K562 (cell line): Measurements from ENCODE around the gene SCN2B. TPM values are rescaled to one million over a fixed set of nuclear protein-coding genes. Genes with fewer than 3 reads are reported as not detected.
A peak's percentile ranks its signal among the peaks of the same experiment; 100 is the strongest.

ENCODE experiments used
- ATAC-seq: fragments of 200-7000 bp; cut with Tn5 transposase; 3 replicates; pipeline ENCODE4 v1.9.1; 2020; ENCODE audit warnings: moderate library complexity
- BruUV-seq: library from RNA; stranded (reverse); fragments of 400-500 nt; replicated peaks from 2 replicates; lab custom pipeline; 2021; lab: Mats Ljungman, UMichigan
- CTCF ChIA-PET: fragments of 300-600 bp; formaldehyde crosslinking; extraction: SDS; loops from one replicate; lab custom pipeline; 2021; ENCODE audit warnings: low intra/inter-chr PET ratio; lab: Yijun Ruan, JAX
- POLR2A ChIA-PET: fragments of 300-600, 350-650 bp; sonication (Branson Sonifier 250); formaldehyde crosslinking; extraction: SDS; loops from one replicate; lab custom pipeline; 2021; ENCODE audit warnings: antibody characterized with exemption, inconsistent platforms; lab: Yijun Ruan, JAX
- DNase-seq, 4 experiments: peaks; one replicate each; pipeline versions ENCODE4 v3.0.0 to v3.0.0-alpha.2; 2011 to 2018; ENCODE audit warnings: low spot score in 3 of 4, mixed read lengths in 3 of 4; ENCODE audit errors: extremely low read depth in 1 of 4
- FAIRE-seq: peaks from 2 replicates; lab custom pipeline; 2011; peaks lifted over from hg19 to GRCh38; lab: Jason Lieb, UNC
- H2AFZ ChIP-seq: 2 replicates; pipeline ENCODE4 v1.6.0; 2011; ENCODE audit warnings: low read depth, low read length, control low read depth, inconsistent platforms
- H3K27ac ChIP-seq: fragments of 200-600 bp; 3 replicates; pipeline ENCODE4 v1.8.0; 2011; ENCODE audit warnings: low read depth, mild to moderate bottlenecking, control low read depth, inconsistent platforms, low read length, moderate library complexity, mixed read lengths; ENCODE audit errors: extremely low read depth
- H3K27me3 ChIP-seq, 2 experiments: fragments of 300-600 bp in 1 of 2; 2 replicates in 1 of 2; 3 replicates in 1 of 2; pipeline versions ENCODE4 v1.6.0 to v1.8.0; 2011; ENCODE audit warnings: inconsistent platforms in 2 of 2, low read length in 2 of 2, mild to moderate bottlenecking in 1 of 2, mixed read lengths in 1 of 2, moderate library complexity in 1 of 2; ENCODE audit not compliant: control insufficient read depth in 2 of 2, insufficient read depth in 2 of 2
- H3K36me3 ChIP-seq: fragments of 300-600 bp; 3 replicates; pipeline ENCODE4 v1.8.0; 2011; ENCODE audit warnings: mild to moderate bottlenecking, low read length, inconsistent platforms; ENCODE audit not compliant: control insufficient read depth, insufficient read depth
- H3K4me1 ChIP-seq, 2 experiments: fragments of 200-600 bp in 1 of 2; replicated peaks in 1 of 2; 2 replicates in 1 of 2; 3 replicates in 1 of 2; pipeline versions ENCODE4 v1.5.1 to v1.8.0; 2011; ENCODE audit warnings: inconsistent platforms in 2 of 2, low read length in 2 of 2, mild to moderate bottlenecking in 1 of 2, mixed read lengths in 1 of 2, moderate library complexity in 1 of 2; ENCODE audit not compliant: control insufficient read depth in 2 of 2, insufficient read depth in 2 of 2
- H3K4me2 ChIP-seq: 2 replicates; pipeline ENCODE4 v1.6.1; 2011; ENCODE audit warnings: low read length, control low read depth, inconsistent platforms, mixed read lengths; ENCODE audit not compliant: insufficient read depth
- H3K4me3 ChIP-seq: fragments of 200-600 bp; sonication (generic), shearing (Covaris generic); 2 replicates; pipeline ENCODE4 v1.5.1; 2016; ENCODE audit warnings: control low read depth, inconsistent platforms
- H3K79me2 ChIP-seq: fragments of 200-600 bp; 3 replicates; pipeline ENCODE4 v1.8.0; 2011; ENCODE audit warnings: low read length, inconsistent platforms; ENCODE audit not compliant: control insufficient read depth, insufficient read depth
- H3K9ac ChIP-seq, 2 experiments: 2 replicates each; pipeline versions ENCODE4 v1.6.0 to v1.6.1; 2011; ENCODE audit warnings: low read depth in 2 of 2, low read length in 2 of 2, control low read depth in 1 of 2, inconsistent platforms in 1 of 2, mild to moderate bottlenecking in 1 of 2, mixed read lengths in 1 of 2; ENCODE audit not compliant: insufficient read depth in 1 of 2
- H3K9me1 ChIP-seq: one replicate; pipeline ENCODE4 v1.6.0; 2011; ENCODE audit warnings: inconsistent platforms, mild to moderate bottlenecking, low read length, moderate library complexity; ENCODE audit not compliant: control insufficient read depth, insufficient read depth
- H3K9me3 ChIP-seq: replicated peaks from 2 replicates; pipeline ENCODE4 v1.5.1; 2011; ENCODE audit warnings: low read depth, low read length, inconsistent platforms; ENCODE audit not compliant: control insufficient read depth, insufficient read depth
- H4K20me1 ChIP-seq: replicated peaks from 2 replicates; pipeline ENCODE4 v1.6.1; 2011; ENCODE audit warnings: low read length, inconsistent platforms, mixed read lengths; ENCODE audit not compliant: control insufficient read depth, insufficient read depth
- BRD9 ChIP-seq: fragments of 450-650 bp; IDR thresholded peaks from 2 replicates; pipeline ENCODE4 v1.6.1; 2018; ENCODE audit warnings: low read depth; ENCODE audit not compliant: partially characterized antibody
- CC2D1A ChIP-seq: fragments of 450-650 bp; IDR thresholded peaks from 2 replicates; pipeline ENCODE4 v1.6.1; 2017; ENCODE audit warnings: mild to moderate bottlenecking
- GMEB1 ChIP-seq: fragments of 250-450 bp; sonication (Bioruptor Pico); IDR thresholded peaks from 2 replicates; pipeline ENCODE4 v1.4.0; 2020; ENCODE audit warnings: mild to moderate bottlenecking
- MIER1 ChIP-seq: fragments of 450-650 bp; IDR thresholded peaks from 2 replicates; pipeline ENCODE4 v1.6.1; 2016; ENCODE audit warnings: antibody characterized with exemption, mild to moderate bottlenecking, low read depth
- SMARCA4 ChIP-seq: fragments of 450-650 bp; IDR thresholded peaks from 2 replicates; pipeline ENCODE4 v1.6.1; 2016
- SMARCB1 ChIP-seq: IDR thresholded peaks from 2 replicates; pipeline ENCODE4 v1.6.1; 2011; ENCODE audit warnings: improper control_type of control experiment, low read depth; ENCODE audit not compliant: insufficient read length
- ZBTB11 ChIP-seq, 3 experiments: fragments of 200-800 bp in 1 of 3; fragments of 250-450 bp in 1 of 3; fragments of 450-650 bp in 1 of 3; sonication (Bioruptor Pico) in 1 of 3; sonication (Bioruptor generic) in 1 of 3; formaldehyde crosslinking in 1 of 3; IDR thresholded peaks; 2 replicates each; pipeline versions ENCODE4 v1.6.1 to v1.8.0; 2016 to 2022; ENCODE audit warnings: mild to moderate bottlenecking in 2 of 3, missing genetic modification characterization in 2 of 3, missing compliant biosample characterization in 1 of 3, moderate library complexity in 1 of 3
- ZNF121 ChIP-seq: sonication (generic); formaldehyde crosslinking; conservative IDR thresholded peaks from 2 replicates; pipeline ENCODE4 v1.8.0; 2022; ENCODE audit warnings: missing genetic modification reagents
- WGBS: fragments of 100-300 bp; shearing (Covaris generic); methylation state at CpG from one replicate; pipeline ENCODE4 v1.1.6; 2016; ENCODE audit warnings: low coverage, mixed read lengths; ENCODE audit not compliant: insufficient coverage; ENCODE audit errors: missing lambda C conversion rate; 5-methylcytosine and 5-hydroxymethylcytosine counted together
- in situ Hi-C: fragments of 300-500 bp; cut with MboI; formaldehyde crosslinking; loops from 4 replicates; pipeline ENCODE4 v1.15.0; 2018; ENCODE audit warnings: inconsistent platforms, mixed read lengths
- intact Hi-C: fragments of 100-400 bp; cut with micrococcal nuclease; formaldehyde crosslinking; loops from 2 replicates; pipeline ENCODE4 v1.14.2; 2022
- polyA plus RNA-seq, 8 experiments: library from polyadenylated mRNA; depleted of rRNA in 4 of 8; stranded (reverse) in 5 of 8; unstranded in 3 of 8; fragments of >200 nt; fragmentation: Nextera tagmentation in 2 of 8; fragmentation: Illumina TruSeq in 1 of 8; extraction: Ambion mirVana in 2 of 8; extraction: Trizol in 1 of 8; gene quantifications; 2 replicates each; pipeline versions ENCODE4 v1.2.1 to v1.2.3, GENCODE V29; 2011 to 2014; ENCODE audit warnings: inconsistent platforms in 1 of 8, missing spikeins in 1 of 8
- total RNA-seq, 7 experiments: library from RNA; depleted of rRNA in 6 of 7; stranded (reverse); fragments of >200 nt in 6 of 7; fragmentation: Illumina TruSeq in 2 of 7; extraction: Trizol in 2 of 7; gene quantifications; 2 replicates each; pipeline versions ENCODE4 v1.2.1 to v1.2.3, GENCODE V29; 2011 to 2021; ENCODE audit warnings: low replicate concordance in 1 of 7

Gene SCN2B
- total and polyA plus RNA-seq, 9 of the 15 experiments (the other 6 are each of a cell fraction or from before 2014, with no cell fraction given) = not detected

GRCh38 chr11:118174006-118174567 is 2.4 kb downstream of the SCN2B start:
- Histone ChIP-seq H3K4me3 (no peak overlapping the region), H4K20me1 (peaks cover 11% of the 10 kb centered on the region), H3K36me3 (no peaks in the 10 kb centered on the region), H3K4me1 (peaks cover 0 to 5% of the 10 kb centered on the region in 2 experiments; a peak in 2 of 5 replicates), H2AFZ (no peak overlapping the region), H3K9me3 (no peaks in the 10 kb centered on the region)
- ATAC-seq = no peak
- no peak for TF ChIP-seq SMARCA4
- no peak for TF ChIP-seq CC2D1A
- no peak for TF ChIP-seq SMARCB1
- TF ChIP-seq ZNF121 (CRISPR knock-in tag) = peak; percentile 74
- TF ChIP-seq, all 486 proteins: peak for 1
- FAIRE-seq (no peak), DNase-seq (no peak)
- in situ Hi-C loops = no loop called here
- Histone ChIP-seq H3K27me3 (peaks cover 25 to 57% of the 10 kb centered on the region in 2 experiments), H3K9me1 (no peaks in the 10 kb centered on the region), H3K4me2 (no peak overlapping the region), H3K27ac (no peak overlapping the region), H3K79me2 (no peaks in the 10 kb centered on the region), H3K9ac (no peak overlapping the region)
- POLR2A ChIA-PET = interaction anchor here (1.1 kb wide), 1 partner anchor 30 kb away, joined by 5 read pairs; no protein-coding TSS in a partner anchor
- BruUV-seq = no TSS peak
- 0% methylated on average over 7 of the region's 9 CpGs for WGBS
- intact Hi-C loops = loop anchor here (10.0 kb wide), 1 partner anchor 229 kb away; no protein-coding TSS in a partner anchor
- CTCF ChIA-PET = no interaction called here

GRCh38 chr11:118172356-118172755 is 4.1 kb downstream of the SCN2B start:
- POLR2A ChIA-PET = interaction anchor here (1.2 kb wide), 1 partner anchor 10 kb away, joined by 3 read pairs; no protein-coding TSS in a partner anchor
- ATAC-seq (no peak), DNase-seq (no peak), FAIRE-seq (no peak)
- peaks cover 22% of the 10 kb centered on the region for H4K20me1 ChIP-seq
- no peaks in the 10 kb centered on the region for H3K79me2 ChIP-seq
- WGBS = 10% methylated on average over 9 of the region's 9 CpGs
- H3K27me3 ChIP-seq = peaks cover 28 to 74% of the 10 kb centered on the region in 2 experiments
- H3K9ac ChIP-seq = peak overlapping the region in 1 of 2 experiments; percentile 43; a peak in 1 of 4 replicates
- no peak overlapping the region for H3K4me2 ChIP-seq
- intact Hi-C loops = loop anchor here (10.0 kb wide), 1 partner anchor 228 kb away; no protein-coding TSS in a partner anchor
- BruUV-seq = no TSS peak
- CTCF ChIA-PET = interaction anchor here (0.6 to 1.8 kb wide), 6 partner anchors 23 to 355 kb away, joined by 3 to 17 read pairs (median 4); no protein-coding TSS in a partner anchor
- H3K9me3 ChIP-seq = no peaks in the 10 kb centered on the region
- H2AFZ ChIP-seq = no peak overlapping the region
- H3K36me3 ChIP-seq = no peaks in the 10 kb centered on the region
- no peak overlapping the region for H3K4me3 ChIP-seq
- H3K4me1 ChIP-seq = peaks cover 0 to 5% of the 10 kb centered on the region in 2 experiments; a peak in 2 of 5 replicates
- no peaks in the 10 kb centered on the region for H3K9me1 ChIP-seq
- in situ Hi-C loops = no loop called here
- H3K27ac ChIP-seq = no peak overlapping the region
- TF ChIP-seq MIER1 (no peak), BRD9 (no peak), GMEB1 (CRISPR knock-in tag) (no peak), ZBTB11 (CRISPR knock-in tag; IDR thresholded peaks at IDR 0.05) (no peak)
